Mesothelial cell of epicardium (in vitro differentiated cells): ENCODE results near the gene GSTP1. TPM values are rescaled to one million over a fixed set of nuclear protein-coding genes. Genes with fewer than 3 reads are reported as not detected.

ENCODE experiments used
- DNase-seq, 2 experiments: peaks; one replicate each; pipeline ENCODE4 v3.0.0; 2021; ENCODE audit warnings: low spot score in 2 of 2; ENCODE audit not compliant: unreplicated experiment in 2 of 2
- H3K27ac Mint-ChIP-seq: 2 replicates; pipeline ENCODE4 v1.8.0; 2021; ENCODE audit warnings: mixed read lengths
- H3K27me3 Mint-ChIP-seq: 2 replicates; pipeline ENCODE4 v1.8.0; 2021; ENCODE audit warnings: low read depth, mixed read lengths
- H3K36me3 Mint-ChIP-seq: 2 replicates; pipeline ENCODE4 v1.8.0; 2021; ENCODE audit warnings: mixed read lengths
- H3K4me1 Mint-ChIP-seq: 2 replicates; pipeline ENCODE4 v1.8.0; 2021; ENCODE audit warnings: mixed read lengths
- H3K4me3 Mint-ChIP-seq: 2 replicates; pipeline ENCODE4 v1.8.0; 2021; ENCODE audit warnings: mild to moderate bottlenecking, moderate library complexity, mixed read lengths
- H3K9me3 Mint-ChIP-seq: 2 replicates; pipeline ENCODE4 v1.8.0; 2021; ENCODE audit warnings: mixed read lengths
- total RNA-seq: library from RNA; stranded (reverse); gene quantifications from 3 replicates; pipeline ENCODE4 v1.2.1, GENCODE V29; 2021
- TF ChIP-seq, protein P1 (sequence below): fragments of 200-600 bp; sonication (generic); IDR thresholded peaks from one replicate; pipeline ENCODE4 v1.5.0; 2021; ENCODE audit warnings: antibody characterized with exemption; ENCODE audit not compliant: unreplicated experiment

The GSTP1 gene
- total RNA-seq, 1 donor from 2014 or later = 875 TPM

- TF ChIP-seq, protein P1, sequence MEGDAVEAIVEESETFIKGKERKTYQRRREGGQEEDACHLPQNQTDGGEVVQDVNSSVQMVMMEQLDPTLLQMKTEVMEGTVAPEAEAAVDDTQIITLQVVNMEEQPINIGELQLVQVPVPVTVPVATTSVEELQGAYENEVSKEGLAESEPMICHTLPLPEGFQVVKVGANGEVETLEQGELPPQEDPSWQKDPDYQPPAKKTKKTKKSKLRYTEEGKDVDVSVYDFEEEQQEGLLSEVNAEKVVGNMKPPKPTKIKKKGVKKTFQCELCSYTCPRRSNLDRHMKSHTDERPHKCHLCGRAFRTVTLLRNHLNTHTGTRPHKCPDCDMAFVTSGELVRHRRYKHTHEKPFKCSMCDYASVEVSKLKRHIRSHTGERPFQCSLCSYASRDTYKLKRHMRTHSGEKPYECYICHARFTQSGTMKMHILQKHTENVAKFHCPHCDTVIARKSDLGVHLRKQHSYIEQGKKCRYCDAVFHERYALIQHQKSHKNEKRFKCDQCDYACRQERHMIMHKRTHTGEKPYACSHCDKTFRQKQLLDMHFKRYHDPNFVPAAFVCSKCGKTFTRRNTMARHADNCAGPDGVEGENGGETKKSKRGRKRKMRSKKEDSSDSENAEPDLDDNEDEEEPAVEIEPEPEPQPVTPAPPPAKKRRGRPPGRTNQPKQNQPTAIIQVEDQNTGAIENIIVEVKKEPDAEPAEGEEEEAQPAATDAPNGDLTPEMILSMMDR = no peak
- peaks cover 16% of the 10 kb centered on the region for H3K4me1 Mint-ChIP-seq
- no peaks in the 10 kb centered on the region for H3K9me3 Mint-ChIP-seq
- no peak overlapping the region for H3K4me3 Mint-ChIP-seq
- H3K36me3 Mint-ChIP-seq = peaks cover 14% of the 10 kb centered on the region
- H3K27me3 Mint-ChIP-seq = peaks cover under 1% of the 10 kb centered on the region
- H3K27ac Mint-ChIP-seq = peak overlapping the region; percentile 0
- no peak for DNase-seq
These were observed 43.4 kb downstream of the GSTP1 start for GRCh38 chr11:67626970-67627369.

DNA sequence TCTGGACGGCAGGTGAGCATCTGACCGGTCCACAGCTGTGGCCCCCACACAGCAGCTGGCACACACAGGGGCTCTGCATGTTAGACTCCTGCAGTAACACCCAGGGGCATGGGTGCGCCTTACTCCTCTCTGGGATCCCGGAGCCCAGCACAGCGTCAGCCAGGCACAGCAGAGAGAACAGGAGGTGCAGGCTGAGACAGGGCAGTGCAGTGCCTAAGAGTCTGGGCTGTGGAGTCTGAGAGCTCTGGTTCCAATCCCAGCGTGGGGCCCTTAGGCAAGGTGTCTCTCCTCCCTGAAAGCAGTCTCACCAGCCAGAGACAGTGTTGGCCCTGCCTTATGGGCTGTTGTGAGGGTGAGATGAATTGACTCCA lies 43.8 kb downstream of the GSTP1 start:
- H3K27me3 Mint-ChIP-seq = no peaks in the 10 kb centered on the region
- no peak for DNase-seq
- H3K4me1 Mint-ChIP-seq = peaks cover 11% of the 10 kb centered on the region
- no peaks in the 10 kb centered on the region for H3K9me3 Mint-ChIP-seq
- H3K4me3 Mint-ChIP-seq = no peak overlapping the region
- TF ChIP-seq, protein P1 = no peak
- no peak overlapping the region for H3K27ac Mint-ChIP-seq
- peaks cover 14% of the 10 kb centered on the region for H3K36me3 Mint-ChIP-seq

DNA sequence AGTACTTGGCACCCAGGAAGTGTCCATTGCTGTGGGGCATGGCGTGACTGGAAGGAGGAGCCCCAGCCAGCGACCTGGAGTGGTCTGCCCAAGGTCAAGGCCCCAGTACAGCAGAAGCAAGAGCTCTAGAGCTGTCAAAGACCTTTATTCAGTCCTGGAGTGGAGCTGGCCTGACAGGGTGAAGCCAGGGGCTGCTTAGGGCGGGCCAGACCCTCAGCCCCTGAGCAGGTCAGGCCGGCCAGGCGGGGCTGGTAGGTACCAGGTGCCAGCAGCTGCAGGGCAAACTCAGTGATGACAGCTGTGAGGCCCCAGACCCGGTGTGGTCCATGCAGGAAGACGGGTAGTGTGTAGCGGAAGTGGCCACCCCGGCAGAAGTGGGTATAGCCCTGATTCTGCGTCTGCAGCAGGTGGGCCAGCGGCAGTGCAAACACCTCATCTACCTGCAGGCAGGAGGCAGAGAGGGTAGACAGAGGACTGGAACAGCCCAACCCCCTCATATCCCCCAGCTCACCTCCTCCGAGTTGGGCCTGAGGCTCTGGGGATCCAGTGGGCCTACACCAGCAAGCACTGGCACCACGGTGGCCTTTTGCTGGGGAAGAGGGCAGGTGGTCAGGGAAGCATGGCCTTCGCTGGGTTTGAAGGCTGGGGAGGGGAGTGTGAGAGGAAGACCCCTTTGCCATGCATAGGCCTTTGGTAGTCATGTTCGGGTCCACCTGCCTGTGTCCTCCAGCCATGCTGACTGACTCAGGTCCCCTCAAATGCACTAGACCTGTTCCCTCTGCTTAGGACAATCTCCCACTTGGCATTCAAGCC lies 44.4 kb downstream of the GSTP1 start:
- Mint-ChIP-seq H3K27me3 (no peaks in the 10 kb centered on the region), H3K9me3 (no peaks in the 10 kb centered on the region), H3K4me1 (peaks cover 8% of the 10 kb centered on the region), H3K4me3 (no peak overlapping the region), H3K27ac (no peak overlapping the region), H3K36me3 (peaks cover 14% of the 10 kb centered on the region)
- TF ChIP-seq, protein P1 = no peak
- peak in 1 of 2 experiments; percentile 13 for DNase-seq

DNA sequence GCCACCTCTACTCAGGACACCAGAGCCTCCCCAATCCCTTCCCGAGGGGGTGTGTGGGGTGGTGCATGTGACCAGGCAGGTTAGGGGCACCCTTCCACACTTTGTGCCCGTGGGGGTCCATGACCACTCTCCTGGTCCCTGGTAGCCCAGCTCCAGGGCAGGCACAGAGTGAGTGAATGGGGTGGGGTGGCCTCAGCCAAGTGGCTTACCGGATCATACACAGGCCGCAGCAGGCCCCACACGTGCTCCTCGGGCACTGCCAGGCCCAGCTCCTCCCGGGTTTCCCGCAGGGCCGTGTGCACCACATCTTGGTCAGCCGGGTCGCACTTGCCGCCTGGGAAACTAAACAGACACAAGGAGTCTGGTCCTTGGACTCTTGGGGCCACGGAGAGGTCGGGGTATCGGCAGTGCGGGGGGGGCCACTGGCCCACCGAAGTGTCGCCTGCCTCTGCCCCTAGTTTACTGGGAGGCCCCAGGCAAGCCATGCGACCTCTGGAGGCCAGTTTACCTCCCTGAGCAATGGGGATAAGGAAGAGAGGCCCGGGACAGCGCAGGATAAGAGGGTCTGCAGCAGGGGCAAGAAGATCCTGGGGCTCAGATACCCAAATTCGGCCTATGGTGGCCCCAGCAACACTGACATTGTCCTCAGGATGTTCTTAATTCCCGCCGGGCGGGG lies 45.2 kb downstream of the GSTP1 start:
- Mint-ChIP-seq H3K27me3 (no peaks in the 10 kb centered on the region), H3K36me3 (peaks cover 14% of the 10 kb centered on the region), H3K9me3 (no peaks in the 10 kb centered on the region), H3K4me1 (peaks cover 8% of the 10 kb centered on the region), H3K27ac (no peak overlapping the region), H3K4me3 (peak overlapping the region; percentile 43)
- DNase-seq = peak in 1 of 2 experiments; percentile 20
- TF ChIP-seq, protein P1 = no peak

DNA sequence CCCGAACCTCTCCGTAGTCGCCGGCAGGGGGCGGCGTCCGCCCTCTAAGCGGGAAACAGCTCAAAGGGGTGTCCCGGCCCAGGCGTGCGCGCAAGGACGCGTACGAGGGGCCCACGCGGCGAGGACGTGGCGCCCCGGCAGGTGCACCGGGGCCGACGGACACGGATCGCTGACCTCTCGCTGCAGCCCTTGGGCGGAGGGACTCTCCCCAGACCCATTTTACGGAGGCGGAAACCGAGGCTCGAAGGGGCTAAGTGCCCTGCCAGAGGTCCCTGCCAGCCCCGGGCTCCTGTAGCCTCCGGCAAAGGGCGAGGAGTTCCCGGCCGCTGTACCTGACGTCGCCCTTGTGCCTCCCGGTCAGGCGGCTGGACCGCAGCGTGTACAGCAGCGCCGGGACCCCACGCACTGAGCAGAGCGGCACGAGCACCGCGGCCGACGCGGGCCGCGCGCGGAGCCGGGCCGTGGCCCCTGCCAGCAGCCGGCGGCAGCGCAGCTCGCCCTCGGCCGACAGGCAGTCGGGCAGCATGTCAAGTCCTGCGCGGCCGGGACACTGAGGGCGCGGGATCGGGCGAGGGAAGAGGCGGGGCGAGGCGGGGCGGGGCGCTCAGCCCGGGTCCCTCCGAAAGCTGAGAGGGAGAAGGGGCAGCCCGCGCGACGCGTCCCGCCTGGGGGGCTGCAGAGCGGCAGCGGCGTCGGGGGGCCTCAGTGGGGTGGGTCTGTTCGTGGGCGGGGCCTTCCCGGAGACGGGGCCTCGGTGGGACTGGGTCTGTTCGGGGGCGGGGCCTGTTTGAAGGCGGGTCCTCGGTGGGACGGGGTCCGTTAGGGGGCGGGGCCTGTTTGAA lies 46.0 kb downstream of the GSTP1 start, which contains the start of gene NUDT8:
TSS of gene NUDT8 (minus strand) at position 552 of the 842 bp plus-strand sequence. CDS start at position 526, 26 bp downstream.
- no peaks in the 10 kb centered on the region for H3K27me3 Mint-ChIP-seq
- H3K27ac Mint-ChIP-seq = peak within 1 kb of the TSS; percentile 85
- TF ChIP-seq, protein P1 = peak; percentile 97
- peak; percentile 68 to 98 for DNase-seq
- H3K4me1 Mint-ChIP-seq = peaks cover 8% of the 10 kb centered on the region
- peaks cover 14% of the 10 kb centered on the region for H3K36me3 Mint-ChIP-seq
- no peaks in the 10 kb centered on the region for H3K9me3 Mint-ChIP-seq
- H3K4me3 Mint-ChIP-seq = peak within 1 kb of the TSS; percentile 80
